ENCODE data around the gene SERPINB10.

Gene SERPINB10

DNA sequence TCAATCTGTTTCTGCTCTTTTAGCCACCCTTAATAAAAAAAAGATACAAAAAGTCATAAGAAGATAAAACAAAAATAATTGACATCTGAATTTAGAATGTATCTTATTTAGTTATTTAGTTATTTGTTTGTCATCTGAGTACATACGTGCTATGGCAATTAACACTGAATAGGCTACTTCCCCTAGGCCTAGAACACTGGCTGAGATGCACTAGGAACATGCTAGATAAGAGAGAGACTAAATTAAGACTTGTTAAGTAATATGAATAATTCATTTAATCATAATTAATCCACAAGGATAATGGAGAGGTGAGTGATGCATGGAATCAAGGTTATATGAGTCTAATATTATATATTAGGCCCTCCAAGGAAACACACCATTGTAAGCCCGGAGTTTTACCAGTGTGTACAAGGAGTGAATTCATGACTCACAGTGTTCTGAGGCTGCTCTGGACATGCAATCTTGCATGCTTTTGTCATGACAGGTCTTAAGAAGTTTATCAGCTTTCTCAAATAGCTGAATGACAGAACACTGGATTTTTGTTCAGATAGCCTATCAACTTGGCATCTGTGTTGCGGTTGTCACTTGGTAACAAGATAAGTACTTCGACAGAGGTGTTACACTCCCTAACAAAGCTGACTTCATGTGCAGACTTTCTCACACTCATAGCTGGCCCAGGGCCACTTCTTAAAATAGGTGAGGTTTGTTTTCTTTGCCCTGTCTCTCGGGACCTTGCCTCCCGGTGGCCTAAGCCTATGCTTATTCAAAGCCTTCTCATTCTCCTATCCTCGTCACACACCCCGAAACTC is 25.2 kb upstream of the SERPINB10 start:
- DNase-seq = peak in 1 of 2 experiments; percentile 10
- no peak for TF ChIP-seq POLR2A (IDR thresholded peaks at IDR 0.05; ENCODE audit: low read length)
- TF ChIP-seq GATA1 (IDR thresholded peaks at IDR 0.05; ENCODE audit: low read depth, low read length) = no peak

DNA sequence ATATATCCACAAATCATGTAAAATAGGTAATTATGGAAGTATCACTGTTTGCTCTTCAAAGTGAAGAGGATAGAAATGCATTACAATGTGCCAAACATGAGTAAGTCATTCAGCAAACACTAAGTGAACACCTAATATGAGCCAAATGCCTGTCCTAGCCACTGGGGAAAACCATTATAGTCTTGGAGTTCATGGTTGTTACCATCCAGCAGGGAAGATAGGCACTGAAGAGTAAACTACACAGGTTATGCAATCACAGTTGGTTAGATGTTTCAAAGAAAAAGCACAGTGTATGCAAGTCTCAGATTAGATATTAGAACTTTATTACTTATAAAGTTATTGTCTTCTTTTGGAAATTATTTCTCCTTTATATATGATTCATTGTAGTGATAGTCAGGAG is 24.1 kb upstream of the SERPINB10 start:
- TF ChIP-seq POLR2A (IDR thresholded peaks at IDR 0.05; ENCODE audit: low read length) (no peak), GATA1 (IDR thresholded peaks at IDR 0.05; ENCODE audit: low read depth, low read length) (no peak)
- DNase-seq = no peak

DNA sequence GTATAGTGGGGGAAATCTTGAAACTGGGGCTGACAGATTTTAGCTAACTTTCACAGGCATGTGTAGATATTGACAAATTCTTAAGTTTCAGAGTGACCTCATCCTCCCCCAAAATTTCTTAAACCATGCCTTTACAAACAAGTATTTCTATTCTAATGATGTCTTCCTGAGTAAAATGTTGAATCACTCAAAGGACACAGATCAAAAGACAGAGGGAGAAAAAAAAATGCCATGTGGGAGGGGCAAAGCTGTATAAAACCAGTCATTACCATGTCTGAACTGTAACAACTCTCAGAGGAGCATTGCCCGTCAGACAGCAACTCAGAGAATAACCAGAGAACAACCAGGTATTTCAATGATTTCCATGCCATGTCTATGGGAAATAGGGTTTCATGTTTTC is 20.3 kb upstream of the SERPINB10 start, which contains the start of gene SERPINB2:
Gene SERPINB2, plus strand, starts transcription at position 282 of the 400 bp plus-strand sequence. CDS start 3,740 bp downstream, outside the sequence.
- TF ChIP-seq GATA1 (IDR thresholded peaks at IDR 0.05; ENCODE audit: low read depth, low read length) = no peak
- TF ChIP-seq POLR2A (IDR thresholded peaks at IDR 0.05; ENCODE audit: low read length) = no peak
- no peak for DNase-seq

DNA sequence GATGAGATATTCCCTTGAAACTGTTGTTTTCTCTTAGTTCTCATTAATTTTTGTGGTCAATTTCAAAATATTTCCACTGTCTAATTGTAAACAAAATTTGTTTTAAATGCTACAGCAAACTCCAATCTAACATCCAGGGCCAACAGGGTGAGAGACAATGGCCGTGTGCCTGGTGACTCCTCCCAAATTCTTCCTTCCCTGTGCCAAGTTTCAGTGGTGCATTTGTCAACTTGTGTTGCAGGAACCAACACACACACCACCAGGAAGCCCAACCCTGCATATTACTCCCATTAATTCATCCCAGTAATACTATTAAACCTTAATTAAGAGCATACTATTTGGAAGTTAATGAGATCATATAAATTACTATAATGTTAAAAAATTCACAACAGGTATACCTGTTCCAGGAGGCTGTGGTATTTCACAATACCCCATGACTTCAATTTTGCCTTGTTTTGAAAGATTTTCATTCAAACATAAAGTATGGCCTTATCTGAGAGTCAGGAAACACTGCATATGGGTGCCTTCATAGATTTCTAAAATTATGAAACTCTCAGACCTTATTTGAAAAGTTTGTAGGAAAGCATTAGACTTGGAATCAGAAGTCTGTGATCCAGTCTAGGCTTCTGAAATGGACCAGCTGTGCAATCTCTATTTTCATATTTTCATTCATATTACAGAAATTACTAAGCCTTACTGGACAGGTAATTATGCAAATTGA is 19.1 kb upstream of the SERPINB10 start:
- no peak for TF ChIP-seq POLR2A (IDR thresholded peaks at IDR 0.05; ENCODE audit: low read length)
- no peak for DNase-seq

DNA sequence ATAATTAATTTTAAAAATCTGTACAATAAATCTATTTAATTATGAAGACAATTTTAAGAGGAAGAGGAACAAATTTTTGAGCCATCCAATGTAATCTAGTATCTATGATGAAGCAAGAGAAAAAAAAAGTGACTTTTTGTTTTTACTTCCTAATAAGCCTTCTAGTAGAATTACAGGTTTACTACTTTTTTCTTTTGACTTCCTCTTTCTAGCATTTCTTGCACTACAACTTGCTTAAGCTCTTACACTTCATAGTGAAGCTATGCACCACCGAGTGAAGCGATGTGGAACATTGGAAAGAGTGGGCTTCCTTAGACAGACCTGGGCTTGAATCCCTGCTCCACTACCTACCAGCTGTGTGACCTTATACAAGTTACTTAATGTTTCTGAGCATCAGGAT is 18.1 kb upstream of the SERPINB10 start:
- TF ChIP-seq POLR2A (IDR thresholded peaks at IDR 0.05; ENCODE audit: low read length) (no peak), GATA1 (IDR thresholded peaks at IDR 0.05; ENCODE audit: low read depth, low read length) (no peak)
- no peak for DNase-seq

DNA sequence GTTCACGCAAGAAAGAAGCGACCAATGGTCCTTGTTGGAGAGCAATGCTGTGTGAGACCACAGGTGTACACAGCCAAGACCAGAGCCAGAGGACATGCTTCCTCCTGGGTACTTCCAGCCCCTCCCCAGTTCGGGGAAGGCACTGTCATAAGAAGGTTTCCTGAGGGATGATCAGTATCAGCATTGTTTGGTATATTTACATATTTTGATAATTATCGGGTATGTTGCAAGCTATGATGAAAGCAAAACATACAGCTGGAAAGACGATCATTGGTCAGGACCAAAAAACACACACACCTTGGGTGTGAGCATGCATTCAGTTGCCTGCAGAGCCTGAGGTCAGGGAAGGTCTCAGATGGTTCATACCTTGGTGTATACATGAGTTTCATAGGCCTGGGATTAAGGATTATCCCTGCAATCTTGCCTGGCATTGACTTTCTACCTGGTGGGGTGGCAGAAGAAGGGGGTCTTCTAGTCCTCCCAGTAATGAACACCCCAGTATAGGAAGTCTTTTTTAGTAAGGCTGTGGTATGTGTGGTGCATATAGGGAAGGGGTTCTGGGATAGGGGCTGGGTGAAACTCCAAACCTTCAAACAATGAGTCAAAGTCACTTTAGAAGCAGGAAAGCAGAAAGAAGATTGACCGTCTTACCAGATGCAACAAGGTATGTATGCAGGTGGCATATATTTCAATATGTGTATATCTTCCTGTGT is 17.4 kb upstream of the SERPINB10 start:
- no peak for DNase-seq
- TF ChIP-seq POLR2A (IDR thresholded peaks at IDR 0.05; ENCODE audit: low read length) (no peak), GATA1 (IDR thresholded peaks at IDR 0.05; ENCODE audit: low read depth, low read length) (no peak)

DNA sequence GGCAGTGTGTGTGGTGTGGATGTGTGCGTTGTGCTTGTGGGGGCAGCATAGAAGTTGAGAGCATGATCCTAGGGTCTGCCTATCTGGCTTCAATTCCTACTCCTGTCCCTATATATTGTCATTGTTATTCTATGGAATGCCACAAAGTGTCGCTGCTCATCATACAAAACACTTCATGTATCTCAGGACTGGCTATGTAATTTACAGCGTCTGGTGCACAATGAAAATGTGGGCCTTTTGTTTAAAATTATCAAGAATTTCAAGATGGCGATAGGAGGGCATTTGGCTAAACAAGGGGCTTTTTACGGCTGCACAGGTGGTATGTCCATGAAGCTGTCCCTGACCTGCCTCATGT is 16.8 kb upstream of the SERPINB10 start:
- TF ChIP-seq GATA1 (IDR thresholded peaks at IDR 0.05; ENCODE audit: low read depth, low read length) = no peak
- TF ChIP-seq POLR2A (IDR thresholded peaks at IDR 0.05; ENCODE audit: low read length) = no peak
- peak in 1 of 2 experiments; percentile 6 for DNase-seq

DNA sequence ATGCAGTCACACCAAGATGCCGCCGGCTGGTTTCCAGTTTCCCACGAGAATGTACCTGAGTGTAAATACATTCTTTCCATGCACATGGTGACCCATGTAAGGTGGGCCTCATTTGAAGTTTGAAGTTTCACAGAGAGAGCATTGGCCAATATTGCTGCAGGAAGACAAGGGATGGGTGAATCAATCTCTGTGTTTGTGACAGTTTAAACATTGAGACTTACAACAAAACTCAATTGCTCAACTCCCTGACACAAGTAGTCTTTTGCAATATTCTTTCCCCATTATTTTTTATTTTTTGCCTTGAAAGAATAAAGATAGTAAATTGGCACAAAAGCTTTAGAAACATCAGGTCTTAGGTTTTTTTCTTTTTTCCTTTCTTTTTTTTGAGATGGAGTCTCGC is 15.2 kb upstream of the SERPINB10 start:
- TF ChIP-seq GATA1 (IDR thresholded peaks at IDR 0.05; ENCODE audit: low read depth, low read length) (no peak), POLR2A (IDR thresholded peaks at IDR 0.05; ENCODE audit: low read length) (no peak)
- DNase-seq = no peak

DNA sequence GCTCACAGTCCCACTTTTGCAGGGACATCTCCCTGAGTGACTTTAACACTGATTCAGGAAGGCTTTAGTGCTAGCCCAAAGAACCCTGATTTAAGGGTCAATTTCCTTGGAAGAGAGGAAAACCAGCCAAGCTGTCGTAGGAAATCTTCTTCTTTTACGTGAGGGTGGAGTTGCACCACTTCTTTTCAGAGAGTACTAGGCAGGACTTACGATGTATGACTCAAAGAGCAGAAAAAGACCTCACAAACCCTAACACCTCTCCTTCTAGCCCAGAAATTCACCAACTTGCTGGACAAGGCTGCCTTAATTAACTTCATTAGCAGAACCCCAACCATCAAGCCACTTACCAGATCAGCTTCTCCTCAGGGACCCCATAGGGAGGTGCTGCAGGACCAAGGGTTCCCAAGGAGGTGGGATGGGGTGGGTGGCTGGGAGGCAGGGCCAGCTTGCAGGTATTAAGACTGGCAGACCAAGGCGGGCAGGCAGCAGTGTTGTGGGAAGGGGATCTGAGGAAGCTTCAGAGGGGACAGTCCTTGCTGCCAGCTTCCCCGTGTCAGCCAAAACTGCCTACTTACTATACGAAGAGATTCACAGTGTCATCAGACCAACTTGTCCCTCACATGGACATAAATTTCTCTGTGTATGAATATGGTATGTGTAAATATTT is 13.5 kb upstream of the SERPINB10 start:
- TF ChIP-seq GATA1 (IDR thresholded peaks at IDR 0.05; ENCODE audit: low read depth, low read length) (no peak), POLR2A (IDR thresholded peaks at IDR 0.05; ENCODE audit: low read length) (no peak)
- no peak for DNase-seq

DNA sequence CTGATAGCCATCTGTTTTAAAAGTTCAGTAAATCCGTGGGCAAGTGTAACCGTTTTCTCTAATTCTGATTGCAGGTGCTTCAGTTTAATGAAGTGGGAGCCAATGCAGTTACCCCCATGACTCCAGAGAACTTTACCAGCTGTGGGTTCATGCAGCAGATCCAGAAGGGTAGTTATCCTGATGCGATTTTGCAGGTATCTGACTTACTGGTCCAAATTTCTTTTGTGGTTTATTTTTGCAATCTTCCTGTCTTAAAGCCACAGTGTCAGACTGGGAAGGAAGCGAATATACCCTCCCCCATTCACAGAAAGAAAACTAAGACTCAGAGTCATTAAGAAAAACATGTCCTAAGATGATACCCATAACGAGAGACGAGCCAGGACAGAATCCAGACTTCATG is 12.6 kb upstream of the SERPINB10 start:
- DNase-seq = no peak
- TF ChIP-seq GATA1 (IDR thresholded peaks at IDR 0.05; ENCODE audit: low read depth, low read length) (no peak), POLR2A (IDR thresholded peaks at IDR 0.05; ENCODE audit: low read length) (no peak)

DNA sequence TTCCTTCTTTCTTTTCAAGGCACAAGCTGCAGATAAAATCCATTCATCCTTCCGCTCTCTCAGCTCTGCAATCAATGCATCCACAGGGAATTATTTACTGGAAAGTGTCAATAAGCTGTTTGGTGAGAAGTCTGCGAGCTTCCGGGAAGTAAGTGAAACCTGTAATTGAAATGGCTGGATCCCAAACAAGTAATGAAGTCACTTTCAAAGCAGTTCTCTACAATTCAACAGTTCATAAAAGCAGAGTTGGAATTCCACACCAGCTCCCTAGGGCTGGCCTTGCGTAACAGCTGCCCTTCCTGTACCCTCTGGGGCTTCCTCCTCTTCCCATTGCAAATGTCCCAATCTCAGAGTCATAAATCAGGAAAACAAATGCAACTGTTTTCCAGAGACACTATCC is 10.7 kb upstream of the SERPINB10 start:
- no peak for DNase-seq
- no peak for TF ChIP-seq POLR2A (IDR thresholded peaks at IDR 0.05; ENCODE audit: low read length)
- TF ChIP-seq GATA1 (IDR thresholded peaks at IDR 0.05; ENCODE audit: low read depth, low read length) = no peak

DNA sequence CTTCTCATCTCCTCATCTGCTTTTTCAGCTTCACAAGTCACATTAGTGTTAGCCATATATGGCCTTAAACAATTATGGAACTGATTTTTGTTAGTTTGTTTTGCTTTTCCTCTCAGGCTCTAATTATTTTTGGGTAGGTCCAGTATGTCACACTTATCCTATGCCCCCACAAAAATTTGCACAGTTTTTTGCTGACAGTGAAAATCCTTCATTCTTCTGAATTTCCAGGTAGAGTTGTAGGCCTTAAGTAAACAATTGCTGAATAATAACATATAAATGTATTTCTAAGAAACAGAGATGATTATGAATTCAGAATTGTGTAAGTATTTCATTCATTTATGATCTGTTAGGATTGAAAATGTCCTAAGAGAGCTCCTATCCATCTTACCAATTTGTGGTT is 8.6 kb upstream of the SERPINB10 start:
- TF ChIP-seq GATA1 (IDR thresholded peaks at IDR 0.05; ENCODE audit: low read depth, low read length) = no peak
- TF ChIP-seq POLR2A (IDR thresholded peaks at IDR 0.05; ENCODE audit: low read length) = no peak
- no peak for DNase-seq

DNA sequence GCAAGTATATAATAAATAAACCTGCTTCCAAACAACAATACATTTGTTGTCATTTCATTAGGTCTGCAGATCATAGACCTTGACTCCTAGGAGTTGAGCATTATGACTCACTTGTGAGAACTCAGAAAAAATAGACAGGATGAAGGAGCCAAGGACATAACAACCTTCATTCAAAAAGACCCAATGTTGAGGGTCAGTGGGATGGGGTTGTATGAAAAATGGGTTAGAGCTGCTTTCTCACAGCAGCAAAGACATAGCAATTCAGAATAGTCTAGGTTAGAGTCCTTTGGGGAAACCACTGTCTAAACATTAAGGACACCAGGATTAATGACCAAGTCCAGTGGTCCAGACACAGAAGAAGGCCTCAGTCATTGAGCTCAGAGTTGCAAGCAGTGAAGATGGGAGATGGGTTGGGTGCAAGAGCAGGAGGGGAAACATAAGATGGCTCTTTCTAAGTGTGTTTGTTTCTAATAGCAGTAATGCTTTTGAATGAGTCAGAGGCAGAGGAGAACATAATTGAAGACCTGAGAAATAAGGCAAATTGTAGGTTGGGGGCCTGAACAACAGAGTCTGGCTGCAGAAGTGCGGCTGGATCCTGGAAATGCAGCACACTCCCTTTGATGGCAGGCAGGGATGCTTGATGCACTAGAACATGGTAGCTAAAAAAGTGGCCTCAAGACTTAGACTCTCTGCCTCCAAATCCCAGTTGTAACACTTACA is 3.7 kb upstream of the SERPINB10 start:
- no peak for DNase-seq
- no peak for TF ChIP-seq GATA1 (IDR thresholded peaks at IDR 0.05; ENCODE audit: low read depth, low read length)
- TF ChIP-seq POLR2A (IDR thresholded peaks at IDR 0.05; ENCODE audit: low read length) = no peak
